IMR-90 (cell line): Measurements from ENCODE around the gene ZBTB25. TPM values are rescaled to one million over a fixed set of nuclear protein-coding genes. Genes with fewer than 3 reads are reported as not detected.

Source experiments
- ATAC-seq: fragments of 200-7000 bp; cut with Tn5 transposase; 2 replicates; pipeline ENCODE4 v1.9.1; 2020; ENCODE audit warnings: low read depth, mild to moderate bottlenecking, moderate library complexity
- BruUV-seq: library from RNA; stranded (reverse); fragments of 400-500 nt; replicated peaks from 2 replicates; lab custom pipeline; 2021; lab: Mats Ljungman, UMichigan
- CTCF ChIA-PET: fragments of 300-600 bp; formaldehyde crosslinking; extraction: SDS; loops from one replicate; lab custom pipeline; 2021; ENCODE audit warnings: antibody characterized with exemption; lab: Yijun Ruan, JAX
- POLR2A ChIA-PET: fragments of 300-600 bp; sonication (Branson Sonifier 250); formaldehyde crosslinking; loops from one replicate; lab custom pipeline; 2022; ENCODE audit warnings: antibody characterized with exemption; ENCODE audit not compliant: unreplicated experiment; lab: Charles Lee
- DNase-seq: peaks from one replicate; pipeline ENCODE4 v3.0.0; 2013
- H2AFZ ChIP-seq: replicated peaks from 2 replicates; pipeline ENCODE3; 2013; ENCODE audit warnings: low read length, mild to moderate bottlenecking; ENCODE audit not compliant: poor library complexity
- H2AK5ac ChIP-seq: 2 replicates; pipeline ENCODE4 v1.6.1; 2013; ENCODE audit warnings: low read depth, low read length, inconsistent platforms
- H2AK9ac ChIP-seq: replicated peaks from 2 replicates; pipeline ENCODE3; 2013; ENCODE audit warnings: mild to moderate bottlenecking, low read depth, low read length, moderate library complexity; ENCODE audit not compliant: poor library complexity
- H2BK120ac ChIP-seq: 2 replicates; pipeline ENCODE4 v1.6.1; 2013; ENCODE audit warnings: low read depth, low read length, inconsistent platforms
- H2BK15ac ChIP-seq: 3 replicates; pipeline ENCODE4 v1.6.1; 2013; ENCODE audit warnings: low read depth, low read length, inconsistent platforms
- H2BK20ac ChIP-seq: 2 replicates; pipeline ENCODE4 v1.6.1; 2013; ENCODE audit warnings: low read depth, mild to moderate bottlenecking, inconsistent platforms, low read length, moderate library complexity
- H2BK5ac ChIP-seq: 2 replicates; pipeline ENCODE4 v1.6.1; 2013; ENCODE audit warnings: mild to moderate bottlenecking, low read depth, low read length, inconsistent platforms; ENCODE audit not compliant: poor library complexity, severe bottlenecking
- H3K14ac ChIP-seq: replicated peaks from 2 replicates; pipeline ENCODE4 v1.6.1; 2013; ENCODE audit warnings: low read depth, low read length, inconsistent platforms
- H3K18ac ChIP-seq: 2 replicates; pipeline ENCODE4 v1.6.1; 2013; ENCODE audit warnings: low read depth, low read length, control low read depth
- H3K23ac ChIP-seq: 2 replicates; pipeline ENCODE4 v1.6.1; 2013; ENCODE audit warnings: low read depth, low read length, inconsistent platforms
- H3K27ac ChIP-seq: 2 replicates; pipeline ENCODE4 v1.5.1; 2013; ENCODE audit warnings: mild to moderate bottlenecking, control low read depth, low read length; ENCODE audit not compliant: insufficient read depth
- H3K27me3 ChIP-seq: 2 replicates; pipeline ENCODE4 v1.6.1; 2013; ENCODE audit warnings: low read length; ENCODE audit not compliant: control insufficient read depth, insufficient read depth
- H3K36me3 ChIP-seq: 2 replicates; pipeline ENCODE4 v1.6.1; 2013; ENCODE audit warnings: low read length, mixed read lengths; ENCODE audit not compliant: control insufficient read depth, insufficient read depth
- H3K4ac ChIP-seq: 2 replicates; pipeline ENCODE4 v1.6.1; 2013; ENCODE audit warnings: low read depth, low read length, inconsistent platforms
- H3K4me1 ChIP-seq: 2 replicates; pipeline ENCODE4 v1.6.1; 2013; ENCODE audit warnings: low read length, mixed read lengths; ENCODE audit not compliant: control insufficient read depth, insufficient read depth
- H3K4me2 ChIP-seq: 2 replicates; pipeline ENCODE4 v1.6.1; 2013; ENCODE audit warnings: low read depth, mild to moderate bottlenecking, control low read depth, low read length, moderate library complexity
- H3K4me3 ChIP-seq: 2 replicates; pipeline ENCODE4 v1.5.1; 2013; ENCODE audit warnings: low read depth, mild to moderate bottlenecking, control low read depth, low read length, moderate library complexity; ENCODE audit not compliant: insufficient read depth
- H3K56ac ChIP-seq: 2 replicates; pipeline ENCODE4 v1.6.1; 2013; ENCODE audit warnings: low read length, inconsistent platforms; ENCODE audit not compliant: insufficient read depth; ENCODE audit errors: extremely low read depth
- H3K79me1 ChIP-seq, 2 experiments: 2 replicates each; pipeline ENCODE4 v1.6.1; 2013; ENCODE audit warnings: low read length in 2 of 2, inconsistent platforms in 1 of 2, low read depth in 1 of 2
- H3K9ac ChIP-seq: 2 replicates; pipeline ENCODE4 v1.6.1; 2013; ENCODE audit warnings: low read depth, low read length, control low read depth
- H3K9me1 ChIP-seq: 2 replicates; pipeline ENCODE4 v1.6.1; 2013; ENCODE audit warnings: low read length, inconsistent platforms; ENCODE audit not compliant: insufficient read depth
- H3K9me3 ChIP-seq: 2 replicates; pipeline ENCODE4 v1.6.1; 2013; ENCODE audit warnings: low read length; ENCODE audit not compliant: control insufficient read depth, insufficient read depth
- H4K20me1 ChIP-seq: 2 replicates; pipeline ENCODE4 v1.6.1; 2013; ENCODE audit warnings: low read length, inconsistent platforms; ENCODE audit not compliant: insufficient read depth
- H4K5ac ChIP-seq: 2 replicates; pipeline ENCODE4 v1.6.1; 2013; ENCODE audit warnings: mild to moderate bottlenecking, low read depth, low read length, control low read depth
- H4K8ac ChIP-seq, 2 experiments: 2 replicates each; pipeline ENCODE4 v1.6.1; 2013; ENCODE audit warnings: low read depth in 2 of 2, low read length in 2 of 2, control low read depth in 1 of 2, inconsistent platforms in 1 of 2
- H4K91ac ChIP-seq: 2 replicates; pipeline ENCODE4 v1.6.1; 2013; ENCODE audit warnings: low read depth, low read length, inconsistent platforms; ENCODE audit not compliant: insufficient read depth
- MXI1 ChIP-seq: IDR thresholded peaks from 2 replicates; pipeline ENCODE4 v1.6.1; 2012; ENCODE audit warnings: low read depth, mild to moderate bottlenecking, low read length, moderate library complexity, borderline replicate concordance
- POLR2A ChIP-seq: IDR thresholded peaks from 2 replicates; pipeline ENCODE4 v1.6.1; 2012; ENCODE audit warnings: mild to moderate bottlenecking, low read depth, low read length
- RAD21 ChIP-seq: IDR thresholded peaks from 2 replicates; pipeline ENCODE4 v1.6.1; 2012; ENCODE audit warnings: low read length, improper control_type of control experiment
- RFX5 ChIP-seq: IDR thresholded peaks from 2 replicates; pipeline ENCODE4 v1.8.0; 2012; ENCODE audit warnings: low read depth, mild to moderate bottlenecking, low read length, moderate library complexity
- WGBS, 2 experiments: methylation state at CpG; one replicate each; pipeline versions ENCODE4 v1.1.5 to v1.1.7; 2013; ENCODE audit warnings: missing lambda C conversion rate in 2 of 2; ENCODE audit not compliant: insufficient read length in 1 of 2; ENCODE audit errors: extremely low coverage in 2 of 2; 5-methylcytosine and 5-hydroxymethylcytosine counted together
- dilution Hi-C: fragments of 300-500 bp; cut with HindIII; formaldehyde crosslinking; loops from one replicate; pipeline ENCODE4 v1.14.3; 2018; ENCODE audit warnings: low sequenced_read_pairs; ENCODE audit not compliant: unreplicated experiment
- in situ Hi-C: fragments of 300-500 bp; cut with MboI; formaldehyde crosslinking; loops from 3 replicates; pipeline ENCODE4 v1.14.3; 2019; ENCODE audit warnings: low sequenced_read_pairs, inconsistent platforms, mixed read lengths
- intact Hi-C: fragments of 100-400 bp; cut with micrococcal nuclease; formaldehyde crosslinking; loops from 2 replicates; pipeline ENCODE4 v1.10.0; 2022
- polyA plus RNA-seq, 3 experiments: library from polyadenylated mRNA; depleted of rRNA; stranded (reverse); fragments of >200 nt; gene quantifications; 2 replicates each; pipeline ENCODE4 v1.2.3, GENCODE V29; 2012; ENCODE audit warnings: low replicate concordance in 1 of 3
- total RNA-seq: library from RNA; depleted of rRNA; stranded (reverse); fragments of >200 nt; gene quantifications from 2 replicates; pipeline ENCODE4 v1.2.3, GENCODE V29; 2012
- TF ChIP-seq, protein P1 (sequence below): fragments of 150-350 bp; IDR thresholded peaks from 2 replicates; pipeline ENCODE4 v1.6.1; 2017; ENCODE audit warnings: mild to moderate bottlenecking, antibody characterized with exemption, low read length, low read depth
- TF ChIP-seq, protein P2 (sequence below): conservative IDR thresholded peaks from 2 replicates; pipeline ENCODE4 v1.5.1; 2012; ENCODE audit warnings: mild to moderate bottlenecking, low read depth, low read length, improper control_type of control experiment

Gene ZBTB25
- total and polyA plus RNA-seq, 2 of the 4 experiments (the other 2 are of a cell fraction): 4.4 to 6.6 TPM

DNA sequence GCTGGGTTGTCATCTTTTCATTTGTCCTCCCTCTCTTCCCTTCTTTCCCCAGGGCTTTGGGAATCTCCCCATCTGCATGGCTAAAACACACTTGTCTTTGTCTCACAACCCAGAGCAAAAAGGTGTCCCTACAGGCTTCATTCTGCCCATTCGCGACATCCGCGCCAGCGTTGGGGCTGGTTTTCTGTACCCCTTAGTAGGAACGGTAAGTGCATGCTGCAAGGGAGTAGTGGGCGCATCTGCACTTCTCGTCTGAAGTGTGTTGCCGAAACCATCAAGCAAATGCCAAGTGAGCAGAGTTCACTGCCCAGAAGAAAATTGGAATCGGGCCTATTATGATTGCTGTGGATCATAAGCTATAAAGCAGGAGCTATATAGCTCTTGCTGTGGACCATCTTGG lies 49.0 kb downstream of the ZBTB25 start:
- Histone ChIP-seq H4K91ac (no peak overlapping the region), H2BK5ac (no peak overlapping the region), H2AK9ac (no peak overlapping the region), H3K18ac (no peak overlapping the region), H3K27ac (no peak overlapping the region), H3K14ac (no peak overlapping the region), H3K4me3 (no peak overlapping the region), H3K4me1 (no peaks in the 10 kb centered on the region), H2AFZ (no peak overlapping the region), H3K79me1 (no peaks in the 10 kb centered on the region), H3K27me3 (no peaks in the 10 kb centered on the region), H3K9ac (no peak overlapping the region), H3K56ac (no peak overlapping the region), H4K5ac (no peak overlapping the region), H2BK15ac (no peak overlapping the region), H3K36me3 (peaks cover 13% of the 10 kb centered on the region), H3K23ac (no peak overlapping the region), H3K4me2 (no peak overlapping the region), H4K20me1 (no peaks in the 10 kb centered on the region), H3K4ac (no peak overlapping the region), H2BK20ac (no peak overlapping the region), H2BK120ac (no peak overlapping the region), H2AK5ac (no peak overlapping the region), H3K9me3 (no peaks in the 10 kb centered on the region), H3K9me1 (peaks cover 6% of the 10 kb centered on the region), H4K8ac (no peak overlapping the region)
- no TSS peak for BruUV-seq
- WGBS, 2 experiments: 100% methylated on average over 3 of the region's 10 CpGs; no CpG with 5 or more reads in 1 of the 2 experiments
- intact Hi-C loops: no loop called here
- ChIA-PET POLR2A (interaction anchor here (0.6 kb wide), 1 partner anchor 13 kb away, joined by 3 read pairs; no protein-coding TSS in a partner anchor), CTCF (interaction anchor here (1.1 kb wide), 1 partner anchor 11 kb away, joined by 3 read pairs; no protein-coding TSS in a partner anchor)
- in situ Hi-C loops: no loop called here
- TF ChIP-seq RFX5 (no peak), MXI1 (no peak), POLR2A (no peak), RAD21 (no peak)
- TF ChIP-seq, protein P1, sequence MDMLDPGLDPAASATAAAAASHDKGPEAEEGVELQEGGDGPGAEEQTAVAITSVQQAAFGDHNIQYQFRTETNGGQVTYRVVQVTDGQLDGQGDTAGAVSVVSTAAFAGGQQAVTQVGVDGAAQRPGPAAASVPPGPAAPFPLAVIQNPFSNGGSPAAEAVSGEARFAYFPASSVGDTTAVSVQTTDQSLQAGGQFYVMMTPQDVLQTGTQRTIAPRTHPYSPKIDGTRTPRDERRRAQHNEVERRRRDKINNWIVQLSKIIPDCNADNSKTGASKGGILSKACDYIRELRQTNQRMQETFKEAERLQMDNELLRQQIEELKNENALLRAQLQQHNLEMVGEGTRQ: no peak
- TF ChIP-seq, protein P2, sequence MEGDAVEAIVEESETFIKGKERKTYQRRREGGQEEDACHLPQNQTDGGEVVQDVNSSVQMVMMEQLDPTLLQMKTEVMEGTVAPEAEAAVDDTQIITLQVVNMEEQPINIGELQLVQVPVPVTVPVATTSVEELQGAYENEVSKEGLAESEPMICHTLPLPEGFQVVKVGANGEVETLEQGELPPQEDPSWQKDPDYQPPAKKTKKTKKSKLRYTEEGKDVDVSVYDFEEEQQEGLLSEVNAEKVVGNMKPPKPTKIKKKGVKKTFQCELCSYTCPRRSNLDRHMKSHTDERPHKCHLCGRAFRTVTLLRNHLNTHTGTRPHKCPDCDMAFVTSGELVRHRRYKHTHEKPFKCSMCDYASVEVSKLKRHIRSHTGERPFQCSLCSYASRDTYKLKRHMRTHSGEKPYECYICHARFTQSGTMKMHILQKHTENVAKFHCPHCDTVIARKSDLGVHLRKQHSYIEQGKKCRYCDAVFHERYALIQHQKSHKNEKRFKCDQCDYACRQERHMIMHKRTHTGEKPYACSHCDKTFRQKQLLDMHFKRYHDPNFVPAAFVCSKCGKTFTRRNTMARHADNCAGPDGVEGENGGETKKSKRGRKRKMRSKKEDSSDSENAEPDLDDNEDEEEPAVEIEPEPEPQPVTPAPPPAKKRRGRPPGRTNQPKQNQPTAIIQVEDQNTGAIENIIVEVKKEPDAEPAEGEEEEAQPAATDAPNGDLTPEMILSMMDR: no peak
- dilution Hi-C loops: no loop called here
- ATAC-seq (no peak), DNase-seq (no peak)
